Measurements from ENCODE around the gene CAPN10.
"Not testable (repeated sequence)": the region's sequence is repeated elsewhere in the genome, so short reads cannot be mapped to it uniquely, and the experiment has no call there.

The CAPN10 gene

DNA sequence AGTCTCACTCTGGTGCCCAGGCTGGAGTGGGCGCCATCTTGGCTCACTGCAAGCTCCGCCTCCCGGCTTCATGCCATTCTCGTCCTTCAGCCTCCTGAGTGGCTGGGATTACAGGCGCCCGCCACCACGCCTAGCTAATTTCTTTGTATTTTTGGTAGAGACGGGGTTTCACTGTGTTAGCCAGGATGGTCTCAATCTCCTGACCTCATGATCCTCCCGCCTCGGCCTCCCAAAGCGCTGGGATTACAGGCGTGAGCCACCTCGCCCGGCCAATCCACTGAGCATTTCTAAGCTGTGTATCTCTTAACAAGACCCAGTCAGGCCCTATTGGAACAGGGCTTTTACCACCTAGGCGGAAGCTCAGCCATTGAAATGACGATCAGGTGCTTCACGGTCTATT, 23.3 kb upstream of the CAPN10 start:
- in situ Hi-C loops (cut with MboI; ENCODE audit: low sequenced_read_pairs), result not testable (repeated sequence)

DNA sequence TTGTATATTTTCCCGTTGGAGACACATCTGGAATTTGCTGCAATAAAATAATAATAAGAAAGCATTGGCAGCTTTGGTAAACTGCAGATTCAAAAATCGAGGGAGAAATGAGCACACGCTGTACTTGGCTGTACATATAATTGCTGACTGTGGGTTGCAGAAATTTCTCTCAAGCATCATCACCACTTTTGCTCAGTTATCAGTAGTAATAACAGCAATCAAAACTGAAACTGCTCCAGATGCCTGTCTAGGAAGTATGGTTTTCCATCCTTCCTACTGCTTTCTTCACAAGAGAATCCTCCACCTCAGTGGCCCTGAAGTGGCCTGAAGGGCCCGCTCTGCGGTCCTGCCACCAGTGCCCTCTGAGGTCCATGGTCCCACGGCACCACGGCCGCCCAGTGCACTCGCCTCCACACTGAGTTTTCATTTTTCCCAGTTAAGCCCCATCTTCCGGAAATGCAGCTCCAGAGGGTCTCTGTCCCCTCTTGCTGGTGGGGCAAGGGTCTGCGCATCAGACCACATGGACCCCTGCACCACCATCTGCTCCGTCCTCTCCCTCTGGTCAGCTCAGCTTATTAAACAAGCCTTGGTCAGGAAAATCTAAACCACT, 22.5 kb upstream of the CAPN10 start:
- in situ Hi-C loops (cut with MboI; ENCODE audit: low sequenced_read_pairs), result no loop called here

DNA sequence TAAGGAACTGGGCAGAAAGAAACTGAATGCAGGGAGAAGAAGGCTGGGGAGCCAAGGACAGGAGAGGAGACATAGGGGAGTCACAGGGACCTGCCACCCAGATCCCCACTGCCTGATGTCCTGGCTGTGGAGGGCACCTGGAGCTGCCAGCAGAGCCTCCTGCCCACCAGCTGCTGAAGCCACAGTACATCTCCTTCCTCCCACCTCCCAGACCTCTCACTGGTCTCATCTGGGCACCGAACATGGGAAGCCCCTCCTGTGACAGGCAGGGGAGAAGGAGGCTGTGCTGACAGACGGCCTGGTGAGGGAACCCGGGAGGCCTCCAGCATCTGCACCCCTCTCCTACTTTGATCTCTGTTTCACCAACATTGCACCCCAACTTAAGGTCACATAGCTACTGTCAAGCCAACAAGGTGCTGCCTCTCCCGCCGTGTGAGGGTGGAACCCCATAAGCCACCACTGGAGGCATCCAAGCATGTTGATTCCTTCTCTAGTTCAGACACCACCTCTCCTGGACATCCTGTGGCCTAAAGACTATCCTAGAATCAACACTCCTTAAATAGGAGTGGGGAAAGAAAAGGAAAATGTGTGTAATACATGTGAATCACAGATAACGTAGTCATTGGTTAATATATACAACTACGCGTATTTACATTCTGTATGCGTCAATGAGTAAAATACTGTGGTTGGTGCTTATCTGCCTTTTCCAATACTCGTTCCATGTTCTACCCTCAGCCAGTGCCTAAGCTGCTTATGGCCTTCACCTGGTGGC, 21.8 kb upstream of the CAPN10 start:
- in situ Hi-C loops (cut with MboI; ENCODE audit: low sequenced_read_pairs), result no loop called here

DNA sequence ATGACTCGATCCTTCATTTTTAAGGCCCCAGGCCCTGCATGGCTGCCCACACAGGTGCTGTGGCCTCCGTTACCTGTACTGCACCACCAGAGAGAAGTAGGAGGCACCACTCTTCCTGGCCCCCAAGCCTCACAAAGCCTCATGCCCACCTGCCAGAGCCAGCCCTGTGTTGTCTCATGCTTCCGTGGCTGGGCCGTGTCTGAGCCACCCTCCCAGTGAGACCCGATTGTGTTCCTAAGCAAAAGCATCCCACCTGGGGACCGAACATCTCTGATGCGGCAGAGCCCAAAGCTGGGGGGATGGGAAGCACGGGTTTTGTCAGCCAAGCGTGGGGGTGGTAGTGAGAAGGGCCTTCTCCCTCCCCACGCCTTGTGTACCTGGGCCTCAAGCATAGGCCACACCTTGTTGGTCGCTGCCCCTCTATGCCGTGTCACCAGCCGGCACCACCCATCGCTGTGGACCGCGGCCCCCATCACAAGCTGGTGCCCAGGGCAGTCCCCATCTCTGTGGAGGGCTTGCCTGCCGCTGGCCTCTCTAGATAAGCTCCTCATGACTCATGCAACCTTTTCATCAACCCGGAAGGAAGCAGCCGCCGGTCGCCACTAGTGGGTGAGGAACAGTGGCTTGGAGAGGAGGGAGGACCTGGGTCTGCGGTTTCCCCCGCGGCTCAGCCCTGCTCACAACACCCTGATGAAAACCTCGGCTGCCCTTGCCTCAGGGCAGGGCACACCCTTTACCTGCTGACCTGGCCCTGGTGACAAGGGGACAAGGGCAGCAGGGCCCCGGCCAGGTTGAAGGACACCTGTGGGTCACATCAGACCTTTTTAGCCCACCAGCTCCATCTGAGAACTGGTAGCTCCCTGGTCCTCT, 21.0 kb upstream of the CAPN10 start:
- in situ Hi-C loops (cut with MboI; ENCODE audit: low sequenced_read_pairs), result no loop called here

DNA sequence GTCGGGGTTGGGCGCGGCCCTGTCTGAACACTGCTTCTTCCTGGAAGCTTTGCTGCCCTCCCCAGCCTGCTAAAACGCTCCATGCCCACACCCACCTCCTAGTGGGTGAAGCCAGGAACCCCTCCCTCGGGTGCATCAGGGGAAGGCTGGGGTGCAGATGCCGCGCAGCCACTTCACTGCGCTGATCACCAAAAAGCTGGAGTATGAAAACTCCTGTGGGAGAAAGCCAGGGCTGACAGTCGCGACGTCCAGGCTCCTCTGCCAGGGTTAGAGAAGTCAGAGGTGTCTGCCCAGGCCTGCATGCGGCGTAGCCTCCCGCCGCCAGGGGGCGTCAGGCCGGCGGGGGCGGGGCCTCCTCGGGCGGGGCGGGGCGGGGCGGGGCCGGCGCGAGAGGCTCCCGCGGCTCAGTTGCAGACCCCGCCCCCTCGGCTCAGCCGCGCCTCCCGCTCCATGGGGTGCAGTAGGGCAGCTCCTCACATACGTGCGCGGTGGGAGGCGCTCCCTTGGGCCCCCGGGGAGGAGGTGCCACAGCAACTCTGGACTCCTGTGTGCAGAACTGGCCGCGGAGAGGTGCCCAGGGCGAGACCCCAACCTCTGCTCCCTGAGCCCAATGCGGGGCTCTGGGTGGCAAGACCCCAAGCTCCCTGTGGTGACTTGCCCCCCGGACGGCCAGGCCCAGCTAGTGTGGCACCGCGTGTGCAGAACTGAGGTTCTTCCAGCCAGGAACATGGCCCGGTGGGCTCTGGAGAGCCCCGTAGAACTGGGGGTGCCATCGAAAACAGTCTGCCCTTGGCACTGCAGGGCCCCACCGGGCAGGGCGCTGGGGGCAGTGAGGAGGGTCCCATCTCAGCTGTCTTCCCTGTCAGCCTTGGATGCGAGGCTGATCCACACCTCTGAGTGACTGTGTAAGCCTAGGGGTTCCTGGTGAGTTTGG, 20.1 kb upstream of the CAPN10 start:
- in situ Hi-C loops (cut with MboI; ENCODE audit: low sequenced_read_pairs), result no loop called here

DNA sequence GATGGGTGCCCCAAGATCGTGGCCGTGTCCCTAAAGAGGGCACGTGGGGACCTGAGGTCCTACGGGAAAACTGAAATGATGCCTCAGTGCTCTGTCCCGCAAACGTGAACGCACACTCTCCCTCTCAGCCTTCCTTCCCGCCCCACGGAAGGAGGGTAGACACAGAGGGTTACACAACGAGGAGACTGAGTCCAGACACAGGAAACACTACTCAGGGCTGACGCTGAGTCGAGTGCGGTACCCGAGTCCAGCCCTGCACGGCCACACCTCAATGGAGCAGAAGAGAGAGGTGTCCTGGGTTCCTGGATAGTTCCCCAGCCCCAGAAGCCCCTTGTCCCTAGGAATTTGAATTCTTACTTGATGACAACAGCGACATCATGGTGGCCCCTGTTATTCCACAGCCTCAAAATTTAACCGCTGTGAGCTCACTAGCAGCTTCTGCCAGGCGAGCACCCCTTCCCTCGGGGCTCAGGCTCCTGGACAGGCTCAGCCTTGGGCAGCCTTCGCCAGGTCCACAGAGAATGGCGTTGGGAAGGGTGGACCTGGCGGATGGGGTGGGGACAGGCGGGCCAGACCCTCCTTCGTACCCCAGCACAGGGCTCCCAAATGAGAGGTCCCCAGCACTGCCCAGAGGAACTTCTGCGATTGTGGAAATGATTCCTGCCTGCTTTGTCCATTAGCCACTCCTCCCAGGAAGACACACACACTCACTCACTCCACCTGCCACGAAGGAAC, 19.2 kb upstream of the CAPN10 start:
- in situ Hi-C loops (cut with MboI; ENCODE audit: low sequenced_read_pairs), result no loop called here

DNA sequence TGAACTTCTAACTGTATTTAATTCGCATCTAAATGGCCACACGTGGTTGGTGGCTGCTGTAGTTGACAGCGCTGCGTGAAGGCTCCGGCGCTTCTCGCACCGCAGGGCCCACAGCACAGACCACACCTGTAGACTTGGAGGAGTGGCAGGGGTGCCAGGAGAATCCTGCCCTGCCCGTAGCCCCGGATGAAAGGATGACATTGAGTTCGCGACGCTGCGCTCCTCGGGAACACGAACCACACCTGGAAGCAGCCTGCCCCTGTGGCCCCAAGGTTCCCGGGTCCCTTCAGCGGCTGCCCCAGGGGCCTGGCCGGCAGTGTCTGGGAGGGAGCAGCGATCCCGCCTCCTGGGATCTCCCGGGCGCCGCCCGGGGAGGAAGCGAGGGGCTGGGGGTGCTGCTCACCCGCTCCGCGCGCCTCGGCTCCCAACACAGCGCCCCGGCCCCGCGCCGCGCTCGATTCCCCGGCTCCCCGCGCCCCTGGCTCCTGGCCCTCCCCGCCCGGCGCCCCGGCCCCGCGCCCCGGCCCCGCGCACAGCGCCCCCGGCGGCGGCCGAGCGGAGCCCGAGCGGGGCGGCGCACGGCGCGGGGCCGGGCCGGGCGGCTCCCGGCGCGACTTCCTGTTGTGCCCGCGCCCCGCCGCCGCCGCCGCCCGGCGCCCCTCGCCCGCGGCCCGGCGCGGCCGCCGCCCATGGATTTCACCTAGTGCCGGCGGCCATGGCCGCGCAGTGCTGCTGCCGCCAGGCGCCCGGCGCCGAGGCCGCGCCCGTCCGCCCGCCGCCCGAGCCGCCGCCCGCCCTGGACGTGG, 18.5 kb upstream of the CAPN10 start, which contains the start of gene RNPEPL1:
Gene RNPEPL1, plus strand, starts transcription at position 613 of the 806 bp plus-strand sequence. Its CDS starts 103 bp downstream, at position 716.
- in situ Hi-C loops (cut with MboI; ENCODE audit: low sequenced_read_pairs), result no loop called here

DNA sequence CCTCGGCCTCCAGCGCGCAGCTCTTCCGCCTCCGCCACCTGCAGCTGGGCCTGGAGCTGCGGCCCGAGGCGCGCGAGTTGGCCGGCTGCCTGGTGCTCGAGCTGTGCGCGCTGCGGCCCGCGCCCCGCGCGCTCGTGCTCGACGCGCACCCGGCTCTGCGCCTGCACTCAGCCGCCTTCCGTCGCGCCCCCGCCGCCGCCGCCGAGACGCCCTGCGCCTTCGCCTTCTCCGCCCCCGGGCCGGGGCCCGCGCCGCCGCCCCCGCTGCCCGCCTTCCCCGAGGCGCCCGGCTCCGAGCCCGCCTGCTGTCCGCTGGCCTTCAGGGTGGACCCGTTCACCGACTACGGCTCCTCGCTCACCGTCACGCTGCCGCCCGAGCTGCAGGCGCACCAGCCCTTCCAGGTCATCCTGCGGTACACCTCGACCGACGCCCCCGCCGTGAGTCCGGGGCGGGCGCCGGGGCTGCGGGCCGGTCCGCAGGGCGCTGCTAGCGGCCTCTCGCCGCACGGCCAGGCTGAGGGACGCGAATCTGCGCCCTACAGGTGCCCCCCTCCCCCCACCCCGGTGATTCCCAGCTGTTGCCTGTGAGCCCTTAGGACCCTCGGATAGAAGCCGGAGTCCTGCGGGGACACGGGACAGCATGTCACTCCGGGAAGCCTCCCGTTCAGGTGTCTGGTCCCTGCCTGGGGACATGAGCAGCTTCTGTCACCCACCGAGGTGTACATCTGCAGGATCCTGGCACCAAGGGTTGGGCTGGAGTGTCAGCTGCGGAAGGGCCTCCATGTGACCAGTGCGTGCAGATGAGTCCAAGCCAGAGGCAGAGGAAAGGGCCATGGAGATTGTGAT, 17.6 kb upstream of the CAPN10 start:
- in situ Hi-C loops (cut with MboI; ENCODE audit: low sequenced_read_pairs), result no loop called here

DNA sequence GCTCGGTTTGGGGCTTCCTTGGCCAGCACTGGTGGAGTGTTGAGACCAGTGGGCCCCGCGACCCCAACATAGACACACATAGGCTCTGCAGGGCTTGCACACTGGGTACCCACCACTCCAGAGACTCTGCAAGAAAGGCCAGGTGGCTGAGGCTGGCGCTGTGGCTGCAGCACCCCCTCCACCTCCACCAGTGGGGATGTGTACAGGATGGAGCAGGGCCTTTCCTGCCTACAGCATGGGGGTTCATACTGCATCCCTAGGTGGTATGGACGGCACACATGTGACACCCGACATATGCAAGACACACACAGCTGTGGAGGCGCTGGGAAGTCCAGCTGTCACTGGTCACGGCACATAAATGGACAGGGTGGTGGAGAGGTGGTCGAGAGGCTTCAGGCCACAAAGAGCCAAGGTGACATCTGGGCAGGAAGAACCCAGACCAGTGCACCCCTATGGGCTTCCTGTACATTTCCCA, 17.0 kb upstream of the CAPN10 start:
- in situ Hi-C loops (cut with MboI; ENCODE audit: low sequenced_read_pairs), result no loop called here

DNA sequence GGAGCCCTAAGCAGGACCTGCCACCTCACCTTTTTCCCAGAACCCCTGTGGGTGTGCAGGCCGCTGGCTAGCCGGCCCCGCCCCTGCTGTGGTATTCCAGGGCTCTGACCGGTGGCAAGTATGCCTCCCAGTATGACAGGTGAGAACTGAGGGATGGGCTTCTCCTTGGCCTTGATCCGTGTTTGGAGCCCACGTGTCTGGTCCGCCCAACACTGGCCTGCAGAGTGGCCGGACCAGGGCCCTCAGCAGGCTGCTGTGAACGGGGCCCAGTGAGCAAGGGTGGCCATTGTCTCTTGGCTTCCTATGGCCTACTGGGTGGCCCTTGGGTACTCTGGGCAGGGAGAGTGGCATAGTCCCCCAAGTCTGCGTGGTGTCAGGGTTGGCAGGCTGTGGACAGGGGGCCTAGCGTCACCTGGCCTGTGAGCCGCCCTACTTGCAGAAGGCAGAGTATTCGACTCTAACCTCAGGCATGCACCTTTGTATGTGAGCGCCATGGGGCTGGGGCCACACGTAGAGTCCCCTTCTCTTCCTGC, 16.5 kb upstream of the CAPN10 start:
- in situ Hi-C loops (cut with MboI; ENCODE audit: low sequenced_read_pairs), result no loop called here

DNA sequence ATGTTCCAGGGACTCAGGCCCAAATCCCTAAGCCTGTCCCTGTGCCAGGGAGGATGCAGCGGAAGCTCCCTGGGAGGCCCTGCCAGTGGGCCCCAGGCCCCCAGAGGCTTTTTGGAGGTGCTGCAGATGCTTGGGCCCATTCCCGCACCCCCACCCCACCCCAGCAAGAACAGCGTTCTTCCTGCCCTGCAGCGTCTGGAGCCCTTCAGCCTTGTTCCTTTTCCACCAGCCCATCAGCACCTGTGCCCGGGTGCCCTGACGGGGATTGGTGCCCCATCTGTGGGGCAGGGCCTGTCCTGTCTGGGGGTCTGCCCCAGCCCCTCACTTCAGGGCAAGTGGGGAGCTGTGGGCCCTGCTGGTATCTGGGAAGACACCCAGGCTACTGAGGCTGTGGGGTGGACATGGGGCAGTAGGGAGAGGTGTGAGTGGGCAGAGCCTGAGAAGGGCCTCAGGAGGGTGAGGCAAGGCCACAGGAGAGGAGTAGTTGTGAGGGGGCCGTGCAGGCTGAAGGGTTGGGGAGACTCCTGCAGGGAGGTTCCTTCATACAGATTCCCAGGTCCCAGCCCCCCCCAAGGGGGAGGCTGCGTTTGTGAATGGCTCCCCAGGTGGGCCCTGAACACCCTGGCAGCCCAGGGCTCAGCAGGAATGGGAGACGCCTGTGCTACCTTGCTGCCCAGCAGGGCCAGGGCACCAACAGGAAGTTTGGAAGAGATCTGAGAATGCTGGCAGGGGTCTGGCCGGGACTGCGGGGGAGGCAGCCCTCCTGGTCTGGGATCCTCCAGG, 15.8 kb upstream of the CAPN10 start:
- in situ Hi-C loops (cut with MboI; ENCODE audit: low sequenced_read_pairs), result no loop called here

DNA sequence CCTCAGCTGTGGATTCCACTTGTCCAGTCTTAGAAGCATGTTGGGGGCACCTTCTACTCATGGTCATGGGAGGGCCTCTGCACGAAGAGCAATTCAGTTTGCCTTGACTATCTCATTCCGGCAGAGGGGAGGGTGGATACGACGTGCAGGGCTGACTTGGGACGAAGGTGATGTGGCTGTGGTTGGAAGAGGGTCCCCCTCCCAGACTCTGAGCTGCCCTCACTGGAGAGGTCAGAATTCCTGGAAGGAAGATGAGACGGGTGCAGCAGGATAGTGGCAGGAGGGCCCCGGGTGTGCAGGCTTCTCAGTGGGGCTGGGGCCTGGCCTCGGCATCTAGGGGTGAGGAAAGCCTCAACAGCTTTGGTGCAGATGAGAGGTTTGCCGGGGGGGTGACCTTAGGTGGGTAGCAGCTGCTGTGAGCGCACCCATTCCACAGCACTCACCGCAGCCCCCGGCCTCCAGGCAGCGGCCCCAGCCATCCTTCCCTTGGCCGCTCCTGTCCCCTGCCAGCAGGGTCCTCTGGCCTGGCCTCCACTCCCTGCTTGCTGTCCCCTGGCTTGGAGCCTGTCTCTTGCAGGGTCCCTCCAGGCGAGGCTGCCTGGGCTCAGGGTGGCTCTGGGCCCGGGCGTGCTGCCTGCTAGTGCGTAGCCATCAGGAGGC, 15.1 kb upstream of the CAPN10 start:
- in situ Hi-C loops (cut with MboI; ENCODE audit: low sequenced_read_pairs), result no loop called here

DNA sequence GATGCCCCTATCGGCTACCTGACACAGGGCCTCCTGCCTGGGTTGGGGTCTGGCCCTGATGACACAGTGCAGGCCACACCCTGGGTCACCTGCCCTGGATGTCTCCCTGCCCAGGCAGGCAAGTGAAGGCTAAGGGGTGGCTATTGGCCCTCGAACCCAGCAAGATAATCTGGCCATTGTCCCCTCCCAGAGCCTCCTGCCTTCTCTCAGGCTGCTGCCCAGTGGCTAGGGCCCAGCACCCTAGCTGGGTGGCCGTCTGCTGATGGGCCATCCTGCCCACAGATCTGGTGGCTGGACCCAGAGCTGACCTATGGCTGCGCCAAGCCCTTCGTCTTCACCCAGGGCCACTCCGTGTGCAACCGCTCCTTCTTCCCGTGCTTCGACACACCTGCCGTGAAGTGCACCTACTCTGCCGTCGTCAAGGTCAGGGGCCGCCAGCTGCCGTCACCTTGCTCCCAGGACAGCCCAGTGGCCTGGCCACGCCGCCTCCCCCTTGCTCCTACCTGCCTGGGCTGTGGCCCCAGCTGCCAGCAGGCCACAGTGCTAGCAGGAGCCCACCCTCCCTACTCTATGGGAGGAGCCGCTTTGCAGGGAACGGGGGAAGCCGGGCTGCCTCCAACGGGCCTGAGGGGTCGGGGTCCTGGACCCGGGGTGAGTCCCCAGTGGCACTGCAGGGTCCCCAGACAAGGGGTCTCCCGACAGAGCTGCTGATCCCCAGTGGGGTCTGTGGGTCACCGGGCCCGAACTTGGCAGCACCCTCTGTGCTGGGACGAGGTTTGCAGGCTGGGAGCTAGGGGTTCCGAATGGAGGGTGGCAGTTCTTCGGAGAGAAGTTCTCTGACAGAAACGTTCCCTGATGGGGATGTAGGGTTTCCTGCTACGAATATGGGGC, 14.1 kb upstream of the CAPN10 start:
- in situ Hi-C loops (cut with MboI; ENCODE audit: low sequenced_read_pairs), result no loop called here

DNA sequence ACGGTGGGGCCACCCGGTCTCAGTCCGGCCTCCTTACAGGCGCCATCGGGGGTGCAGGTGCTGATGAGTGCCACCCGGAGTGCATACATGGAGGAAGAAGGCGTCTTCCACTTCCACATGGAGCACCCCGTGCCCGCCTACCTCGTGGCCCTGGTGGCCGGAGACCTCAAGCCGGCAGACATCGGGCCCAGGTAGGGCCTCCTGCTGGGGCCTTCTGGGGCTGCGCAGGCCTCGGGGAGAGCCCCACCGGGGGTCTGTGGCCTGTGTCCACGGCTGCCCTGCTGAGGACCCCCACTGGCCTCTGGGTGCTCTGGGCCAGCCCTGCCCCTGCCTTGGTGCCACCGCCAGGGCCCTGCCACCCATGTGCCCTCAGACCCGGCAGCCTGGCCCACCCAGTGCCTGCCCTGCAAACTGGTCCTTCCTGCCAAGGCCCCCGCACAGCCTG, 13.4 kb upstream of the CAPN10 start:
- in situ Hi-C loops (cut with MboI; ENCODE audit: low sequenced_read_pairs), result no loop called here
